ENCODE data around the gene PRSS57.

Gene PRSS57

DNA sequence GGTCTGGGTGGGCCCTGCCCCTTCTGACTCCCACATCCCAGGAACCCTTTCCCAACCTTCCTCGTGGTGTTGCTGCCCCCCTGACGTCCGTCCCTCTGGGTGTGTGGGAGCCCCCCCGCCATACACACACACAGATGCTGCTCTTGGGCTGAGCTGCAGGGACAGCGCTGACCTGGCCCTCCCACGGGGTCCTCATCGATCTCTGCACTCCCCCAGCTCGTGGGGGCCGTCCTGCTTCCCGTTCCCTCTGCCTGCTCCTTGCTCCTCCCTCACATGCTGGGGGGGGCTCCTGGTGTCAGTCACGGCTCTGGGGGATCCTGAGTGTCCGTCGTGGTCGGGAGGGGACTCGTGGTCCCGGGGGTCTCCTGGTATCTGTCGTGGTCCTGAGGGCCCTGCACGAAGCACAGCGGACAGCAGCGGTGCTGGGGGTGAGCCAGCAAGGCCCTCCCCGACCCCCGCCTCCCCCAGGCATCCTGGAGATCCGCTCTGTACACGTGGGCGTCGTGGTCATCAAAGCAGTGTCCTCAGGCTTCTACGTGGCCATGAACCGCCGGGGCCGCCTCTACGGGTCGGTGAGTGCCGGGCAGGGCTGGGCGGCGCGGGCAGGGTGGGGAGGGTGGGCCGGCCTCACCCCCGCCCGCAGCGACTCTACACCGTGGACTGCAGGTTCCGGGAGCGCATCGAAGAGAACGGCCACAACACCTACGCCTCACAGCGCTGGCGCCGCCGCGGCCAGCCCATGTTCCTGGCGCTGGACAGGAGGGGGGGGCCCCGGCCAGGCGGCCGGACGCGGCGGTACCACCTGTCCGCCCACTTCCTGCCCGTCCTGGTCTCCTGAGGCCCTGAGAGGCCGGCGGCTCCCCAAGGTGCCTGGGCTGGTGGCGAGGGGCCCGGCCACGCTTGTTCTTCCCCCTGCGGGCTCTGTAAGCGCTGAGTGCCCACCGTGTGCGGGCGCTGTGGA, 52.2 kb downstream of the PRSS57 start:
- H3K27ac ChIP-seq (ENCODE audit: low read depth, low read length): no peak overlapping the region
- H3K4me2 ChIP-seq (ENCODE audit: low read length): no peak overlapping the region
- peaks cover 33% of the 10 kb centered on the region for H3K36me3 ChIP-seq (ENCODE audit: control insufficient read depth, low read length)
- no peaks in the 10 kb centered on the region for H3F3A ChIP-seq (ENCODE audit: control insufficient read depth, insufficient read depth)
- no peak for TF ChIP-seq EZH2phosphoT487 (IDR thresholded peaks at IDR 0.05; ENCODE audit: borderline replicate concordance, low read length)
- TF ChIP-seq, protein P1, sequence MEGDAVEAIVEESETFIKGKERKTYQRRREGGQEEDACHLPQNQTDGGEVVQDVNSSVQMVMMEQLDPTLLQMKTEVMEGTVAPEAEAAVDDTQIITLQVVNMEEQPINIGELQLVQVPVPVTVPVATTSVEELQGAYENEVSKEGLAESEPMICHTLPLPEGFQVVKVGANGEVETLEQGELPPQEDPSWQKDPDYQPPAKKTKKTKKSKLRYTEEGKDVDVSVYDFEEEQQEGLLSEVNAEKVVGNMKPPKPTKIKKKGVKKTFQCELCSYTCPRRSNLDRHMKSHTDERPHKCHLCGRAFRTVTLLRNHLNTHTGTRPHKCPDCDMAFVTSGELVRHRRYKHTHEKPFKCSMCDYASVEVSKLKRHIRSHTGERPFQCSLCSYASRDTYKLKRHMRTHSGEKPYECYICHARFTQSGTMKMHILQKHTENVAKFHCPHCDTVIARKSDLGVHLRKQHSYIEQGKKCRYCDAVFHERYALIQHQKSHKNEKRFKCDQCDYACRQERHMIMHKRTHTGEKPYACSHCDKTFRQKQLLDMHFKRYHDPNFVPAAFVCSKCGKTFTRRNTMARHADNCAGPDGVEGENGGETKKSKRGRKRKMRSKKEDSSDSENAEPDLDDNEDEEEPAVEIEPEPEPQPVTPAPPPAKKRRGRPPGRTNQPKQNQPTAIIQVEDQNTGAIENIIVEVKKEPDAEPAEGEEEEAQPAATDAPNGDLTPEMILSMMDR (IDR thresholded peaks at IDR 0.05; ENCODE audit: low read depth, low read length, poor library complexity, severe bottlenecking): no peak
- peaks cover 13% of the 10 kb centered on the region for H3K4me1 ChIP-seq (ENCODE audit: control insufficient read depth, low read length)
- no peaks in the 10 kb centered on the region for H3K27me3 ChIP-seq (ENCODE audit: control insufficient read depth, low read length)
- H4K20me1 ChIP-seq (ENCODE audit: control insufficient read depth, insufficient read depth, low read depth, low read length): peaks cover 2% of the 10 kb centered on the region; the same call in 1 of the 2 replicates
- H3K4me3 ChIP-seq (ENCODE audit: low read length): no peak overlapping the region
- no peaks in the 10 kb centered on the region for H3K9me3 ChIP-seq (ENCODE audit: control insufficient read depth, insufficient read depth, low read length)
- no peaks in the 10 kb centered on the region for H3K9me2 ChIP-seq (replicated peaks; ENCODE audit: control insufficient read depth, low read length)
- H3K79me2 ChIP-seq (ENCODE audit: control insufficient read depth, low read length): no peaks in the 10 kb centered on the region

DNA sequence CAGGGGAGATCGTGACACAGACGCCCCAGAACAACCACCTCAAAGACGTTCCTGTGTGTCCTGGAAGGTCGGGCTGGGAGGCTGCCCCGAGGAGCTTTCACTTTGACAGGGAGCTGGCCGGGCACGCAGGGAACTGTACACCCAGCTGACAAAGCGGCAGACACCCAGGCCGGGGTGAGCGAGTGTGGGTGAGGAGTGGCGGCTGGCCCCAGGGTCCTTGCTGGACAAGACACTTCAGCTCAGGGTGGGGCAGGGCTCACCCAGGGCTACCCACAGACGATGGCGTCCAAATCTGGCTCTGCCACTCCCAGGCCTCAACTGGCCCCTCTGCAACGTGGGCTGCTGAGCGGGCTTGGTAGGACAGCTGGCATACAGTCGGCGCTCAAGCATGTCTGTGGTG, 53.5 kb downstream of the PRSS57 start:
- no peaks in the 10 kb centered on the region for H3K79me2 ChIP-seq (ENCODE audit: control insufficient read depth, low read length)
- no peaks in the 10 kb centered on the region; the same call in 1 of the 2 replicates for H3F3A ChIP-seq (ENCODE audit: control insufficient read depth, insufficient read depth)
- H3K27me3 ChIP-seq (ENCODE audit: control insufficient read depth, low read length): peaks cover 2% of the 10 kb centered on the region; the same call in 1 of the 2 replicates
- H3K9me2 ChIP-seq (replicated peaks; ENCODE audit: control insufficient read depth, low read length): no peaks in the 10 kb centered on the region
- no peaks in the 10 kb centered on the region for H3K9me3 ChIP-seq (ENCODE audit: control insufficient read depth, insufficient read depth, low read length)
- H4K20me1 ChIP-seq (ENCODE audit: control insufficient read depth, insufficient read depth, low read depth, low read length): peaks cover 2% of the 10 kb centered on the region; the same call in 1 of the 2 replicates
- H3K36me3 ChIP-seq (ENCODE audit: control insufficient read depth, low read length): peaks cover 24% of the 10 kb centered on the region
- no peak overlapping the region for H3K4me3 ChIP-seq (ENCODE audit: low read length)
- H3K4me2 ChIP-seq (ENCODE audit: low read length): no peak overlapping the region
- no peak overlapping the region for H3K27ac ChIP-seq (ENCODE audit: low read depth, low read length)
- peaks cover 24% of the 10 kb centered on the region for H3K4me1 ChIP-seq (ENCODE audit: control insufficient read depth, low read length)
- no peak for TF ChIP-seq EZH2phosphoT487 (IDR thresholded peaks at IDR 0.05; ENCODE audit: borderline replicate concordance, low read length)
- TF ChIP-seq, protein P1 (IDR thresholded peaks at IDR 0.05; ENCODE audit: low read depth, low read length, poor library complexity, severe bottlenecking): no peak

DNA sequence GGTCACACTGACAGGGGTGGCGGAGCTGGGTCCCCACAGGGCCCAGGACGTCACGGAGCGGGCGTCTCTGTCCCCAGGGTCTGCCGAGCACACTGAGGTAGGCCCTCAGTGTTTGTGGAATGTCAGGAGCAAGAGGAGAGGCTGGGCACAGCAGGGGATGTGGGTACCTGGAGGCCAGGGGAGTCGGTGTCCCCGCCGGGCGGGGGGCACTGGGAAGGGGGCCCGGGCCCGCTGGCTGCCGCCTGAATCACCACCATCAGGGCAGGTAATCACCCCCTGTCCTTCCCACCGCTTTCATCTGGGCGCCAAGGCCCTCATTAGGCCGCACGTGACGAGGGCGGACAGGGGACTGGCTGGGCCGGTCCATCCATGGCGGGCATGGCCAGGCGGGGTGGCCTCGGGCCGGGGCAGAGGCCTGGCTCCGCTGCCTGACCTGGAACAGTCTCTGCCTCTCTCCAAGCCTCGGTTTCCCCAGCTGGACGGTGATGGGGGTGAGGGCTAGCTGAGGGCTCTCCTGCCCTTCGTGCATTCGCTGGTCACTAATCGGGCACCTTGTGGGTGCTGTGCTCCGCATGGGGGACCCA, 54.6 kb downstream of the PRSS57 start:
- Histone ChIP-seq H3K27me3 (ENCODE audit: control insufficient read depth, low read length) (peaks cover 2% of the 10 kb centered on the region; the same call in 1 of the 2 replicates), H4K20me1 (ENCODE audit: control insufficient read depth, insufficient read depth, low read depth, low read length) (peaks cover 2% of the 10 kb centered on the region; the same call in 1 of the 2 replicates), H3K4me1 (ENCODE audit: control insufficient read depth, low read length) (peaks cover 25% of the 10 kb centered on the region)

More for the DNA sequence above, 54.6 kb downstream of the PRSS57 start:
- Histone ChIP-seq H3F3A (ENCODE audit: control insufficient read depth, insufficient read depth) (no peaks in the 10 kb centered on the region; the same call in 1 of the 2 replicates), H3K4me2 (ENCODE audit: low read length) (no peak overlapping the region), H3K9me3 (ENCODE audit: control insufficient read depth, insufficient read depth, low read length) (no peaks in the 10 kb centered on the region), H3K27ac (ENCODE audit: low read depth, low read length) (no peak overlapping the region), H3K36me3 (ENCODE audit: control insufficient read depth, low read length) (peaks cover 14% of the 10 kb centered on the region), H3K9me2 (replicated peaks; ENCODE audit: control insufficient read depth, low read length) (no peaks in the 10 kb centered on the region), H3K79me2 (ENCODE audit: control insufficient read depth, low read length) (no peaks in the 10 kb centered on the region), H3K4me3 (ENCODE audit: low read length) (no peak overlapping the region)
- TF ChIP-seq EZH2phosphoT487 (IDR thresholded peaks at IDR 0.05; ENCODE audit: borderline replicate concordance, low read length): no peak
- TF ChIP-seq, protein P1 (IDR thresholded peaks at IDR 0.05; ENCODE audit: low read depth, low read length, poor library complexity, severe bottlenecking): no peak
